IPS-20b (cell line): ENCODE results near the gene BTBD18.

Experiments used
- H3K27ac ChIP-seq: one replicate; pipeline ENCODE4 v1.5.1; 2013; ENCODE audit warnings: low read length
- H3K27me3 ChIP-seq: 2 replicates; pipeline ENCODE4 v1.6.1; 2013; ENCODE audit warnings: mild to moderate bottlenecking, low read length, inconsistent platforms; ENCODE audit not compliant: insufficient read depth
- H3K36me3 ChIP-seq: 2 replicates; pipeline ENCODE4 v1.6.1; 2013; ENCODE audit warnings: low read depth, mild to moderate bottlenecking, inconsistent platforms, low read length, moderate library complexity; ENCODE audit not compliant: insufficient read depth
- H3K4me1 ChIP-seq: 2 replicates; pipeline ENCODE4 v1.6.1; 2013; ENCODE audit warnings: mild to moderate bottlenecking, control low read depth, inconsistent platforms, low read length, moderate library complexity; ENCODE audit not compliant: insufficient read depth
- H3K4me3 ChIP-seq: 2 replicates; pipeline ENCODE4 v1.5.1; 2013; ENCODE audit warnings: mild to moderate bottlenecking, low read length, inconsistent platforms
- H3K9ac ChIP-seq: 2 replicates; pipeline ENCODE4 v1.6.1; 2013; ENCODE audit warnings: low read depth, mild to moderate bottlenecking, inconsistent platforms, low read length, moderate library complexity
- H3K9me3 ChIP-seq: 2 replicates; pipeline ENCODE4 v1.6.1; 2013; ENCODE audit warnings: mild to moderate bottlenecking, low read depth, low read length, inconsistent platforms; ENCODE audit not compliant: insufficient read depth

The BTBD18 gene

DNA sequence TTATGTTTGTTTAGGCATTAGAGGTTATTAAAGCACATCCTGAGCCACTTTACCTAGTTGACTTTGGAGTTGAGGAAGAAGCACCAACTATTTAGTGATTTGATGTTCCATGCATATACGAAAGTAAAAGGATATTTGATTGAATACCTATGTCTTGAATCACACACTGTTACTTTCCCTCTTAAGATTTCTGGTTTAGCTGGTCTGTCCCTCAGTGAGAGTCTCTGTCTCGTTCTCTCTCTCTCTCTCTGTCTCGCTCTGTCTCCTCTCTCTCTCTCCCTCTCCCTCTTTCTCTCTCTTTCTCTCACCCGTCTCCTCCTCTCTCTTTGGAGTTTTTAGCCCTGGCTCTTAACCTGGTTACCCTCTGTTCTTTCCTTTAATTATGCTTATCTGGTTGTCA is 20.9 kb upstream of the BTBD18 start:
- Histone ChIP-seq H3K9me3 (no peaks in the 10 kb centered on the region), H3K36me3 (no peaks in the 10 kb centered on the region), H3K27me3 (no peaks in the 10 kb centered on the region), H3K4me1 (peaks cover 34% of the 10 kb centered on the region), H3K4me3 (no peak overlapping the region), H3K27ac (no peak overlapping the region), H3K9ac (no peak overlapping the region)

DNA sequence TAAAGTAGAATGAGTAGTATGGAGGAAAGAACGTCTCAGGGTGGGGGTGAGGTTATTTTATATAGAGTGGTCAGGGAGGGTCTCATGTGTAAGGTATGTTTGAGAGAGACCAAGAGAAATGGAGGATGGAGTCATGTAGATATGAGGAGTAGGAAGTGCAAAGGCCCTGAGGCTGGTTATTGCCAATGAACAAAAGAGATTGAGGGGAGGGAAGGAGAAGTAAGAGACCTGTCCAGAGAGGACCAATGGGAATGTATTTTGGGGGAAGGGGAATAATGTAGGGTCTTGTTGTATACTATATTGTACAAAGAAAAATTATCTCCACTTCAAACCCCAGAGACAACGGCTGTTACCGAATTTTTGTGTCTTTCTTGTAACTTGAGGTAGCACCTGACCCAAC is 19.7 kb upstream of the BTBD18 start:
- no peak overlapping the region for H3K4me3 ChIP-seq
- H3K4me1 ChIP-seq = peaks cover 24% of the 10 kb centered on the region
- H3K9ac ChIP-seq = no peak overlapping the region
- H3K36me3 ChIP-seq = no peaks in the 10 kb centered on the region
- no peak overlapping the region for H3K27ac ChIP-seq
- H3K9me3 ChIP-seq = no peaks in the 10 kb centered on the region
- H3K27me3 ChIP-seq = no peaks in the 10 kb centered on the region

DNA sequence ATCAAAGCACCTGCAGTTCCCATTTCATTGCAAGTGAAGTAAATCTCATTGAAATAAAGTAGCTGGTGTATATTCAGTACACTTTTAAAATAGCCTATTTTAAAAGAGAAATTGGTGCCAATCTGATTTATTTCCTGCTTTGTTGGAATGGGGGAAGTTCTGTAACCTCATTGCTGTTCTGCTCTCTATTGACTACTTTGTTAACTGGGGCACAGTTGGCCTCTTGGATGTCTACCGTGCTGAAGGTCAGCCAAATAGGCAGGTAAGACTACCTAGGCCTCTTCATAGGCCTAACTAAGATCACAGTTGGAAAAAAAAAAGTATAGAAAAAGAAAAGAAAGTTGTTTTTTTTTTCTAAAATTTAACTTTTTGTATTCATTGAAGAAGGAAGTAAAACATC is 19.2 kb upstream of the BTBD18 start:
- H3K4me3 ChIP-seq = no peak overlapping the region
- no peaks in the 10 kb centered on the region for H3K36me3 ChIP-seq
- no peak overlapping the region for H3K27ac ChIP-seq
- H3K9ac ChIP-seq = no peak overlapping the region
- H3K27me3 ChIP-seq = no peaks in the 10 kb centered on the region
- H3K9me3 ChIP-seq = no peaks in the 10 kb centered on the region
- peaks cover 22% of the 10 kb centered on the region for H3K4me1 ChIP-seq

DNA sequence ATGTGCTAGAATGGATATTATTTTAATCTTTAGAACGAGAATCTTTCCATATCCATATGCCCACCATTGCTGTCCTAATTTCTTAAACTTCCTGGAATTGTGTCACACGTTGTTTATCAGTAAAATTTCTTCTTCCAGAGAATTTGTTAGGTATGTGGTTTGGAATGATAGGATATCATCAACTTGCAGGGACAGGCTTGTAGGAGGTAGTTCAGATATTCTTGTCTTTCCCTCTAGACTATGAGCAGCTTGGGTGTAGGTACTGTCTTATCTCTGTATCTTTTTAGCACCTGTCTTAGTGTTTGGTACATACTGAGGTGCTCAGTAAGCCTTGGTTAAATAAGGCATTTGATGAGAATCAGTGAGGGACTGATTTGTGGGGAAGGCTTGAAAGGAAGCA is 13.4 kb upstream of the BTBD18 start:
- Histone ChIP-seq H3K36me3 (no peaks in the 10 kb centered on the region), H3K9ac (peak overlapping the region; percentile 98; the same call in 1 of the 2 replicates), H3K4me3 (peak overlapping the region; percentile 91), H3K4me1 (peaks cover 19% of the 10 kb centered on the region; the same call in 1 of the 2 replicates), H3K9me3 (no peaks in the 10 kb centered on the region), H3K27ac (no peak overlapping the region), H3K27me3 (no peaks in the 10 kb centered on the region)

DNA sequence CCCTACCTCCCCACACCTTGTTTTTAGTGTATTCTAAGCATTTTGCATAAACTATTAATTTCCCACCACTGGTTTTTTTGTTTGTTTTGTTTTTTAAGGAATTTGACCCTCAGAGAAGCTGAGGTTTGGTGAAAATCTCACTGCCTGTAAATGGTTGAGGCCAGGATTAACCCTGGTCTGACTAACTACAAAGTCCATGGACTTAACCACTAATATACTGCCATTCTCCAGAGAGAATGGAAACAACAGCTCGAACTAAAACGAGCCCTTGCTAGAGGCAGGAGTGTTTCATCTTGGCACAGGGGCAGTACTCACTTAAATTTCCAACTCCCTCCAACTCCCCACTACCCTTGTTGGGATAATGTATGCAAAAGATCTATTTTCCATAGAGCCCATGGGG is 12.9 kb upstream of the BTBD18 start:
- no peak overlapping the region for H3K27ac ChIP-seq

DNA sequence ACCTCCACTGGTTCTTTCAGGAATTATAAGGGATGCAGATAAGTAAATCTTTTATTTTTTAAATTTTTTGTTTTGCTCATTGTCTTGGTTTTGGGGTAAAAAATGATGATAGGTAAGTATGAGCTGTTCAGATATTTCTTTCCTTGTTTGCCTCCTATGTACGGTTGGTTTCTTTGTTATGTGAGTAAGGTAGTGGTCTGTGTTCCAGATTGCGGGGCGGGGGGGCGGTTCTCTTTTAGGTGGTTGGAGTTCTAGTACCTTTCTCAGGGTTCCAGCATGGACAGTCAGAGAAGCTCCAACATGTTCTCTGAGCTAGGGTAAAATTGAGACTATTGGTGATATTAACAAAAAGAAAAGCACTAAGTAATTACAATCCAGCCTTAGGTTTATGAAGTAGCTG is 12.4 kb upstream of the BTBD18 start:
- Histone ChIP-seq H3K36me3 (no peaks in the 10 kb centered on the region), H3K27me3 (no peaks in the 10 kb centered on the region), H3K9me3 (no peaks in the 10 kb centered on the region), H3K4me3 (peak overlapping the region; percentile 91), H3K27ac (no peak overlapping the region), H3K9ac (peak overlapping the region; percentile 98), H3K4me1 (peaks cover 19% of the 10 kb centered on the region; the same call in 1 of the 2 replicates)

More for the DNA sequence above, 12.9 kb upstream of the BTBD18 start:
- no peaks in the 10 kb centered on the region for H3K36me3 ChIP-seq
- H3K4me3 ChIP-seq = peak overlapping the region; percentile 91
- peaks cover 19% of the 10 kb centered on the region; the same call in 1 of the 2 replicates for H3K4me1 ChIP-seq
- H3K9ac ChIP-seq = peak overlapping the region; percentile 98; the same call in 1 of the 2 replicates
- H3K9me3 ChIP-seq = no peaks in the 10 kb centered on the region
- no peaks in the 10 kb centered on the region for H3K27me3 ChIP-seq

DNA sequence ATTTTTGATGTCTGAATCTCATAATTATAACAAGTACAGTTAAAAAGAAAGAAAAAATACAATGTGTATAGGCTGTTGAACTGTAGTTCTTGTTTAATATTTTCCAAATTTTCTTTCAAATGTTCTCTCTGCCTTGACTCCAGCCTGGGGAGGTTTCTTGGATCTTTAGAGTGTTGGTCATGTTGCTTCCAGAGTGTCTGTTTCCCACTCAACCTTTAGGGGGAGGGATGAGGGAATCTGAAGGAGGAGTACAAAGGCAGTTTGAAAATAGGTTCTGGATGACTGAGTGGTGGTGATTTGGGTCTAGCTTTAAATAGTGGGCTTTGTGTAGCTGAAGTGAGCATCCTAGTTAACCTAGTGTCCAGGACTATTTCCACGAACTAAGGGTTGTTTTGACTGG is 11.9 kb upstream of the BTBD18 start:
- H3K9ac ChIP-seq = peak overlapping the region; percentile 98
- no peaks in the 10 kb centered on the region for H3K9me3 ChIP-seq
- H3K4me1 ChIP-seq = peaks cover 19% of the 10 kb centered on the region; the same call in 1 of the 2 replicates
- H3K4me3 ChIP-seq = peak overlapping the region; percentile 91
- H3K27me3 ChIP-seq = no peaks in the 10 kb centered on the region
- no peak overlapping the region for H3K27ac ChIP-seq
- no peaks in the 10 kb centered on the region for H3K36me3 ChIP-seq

DNA sequence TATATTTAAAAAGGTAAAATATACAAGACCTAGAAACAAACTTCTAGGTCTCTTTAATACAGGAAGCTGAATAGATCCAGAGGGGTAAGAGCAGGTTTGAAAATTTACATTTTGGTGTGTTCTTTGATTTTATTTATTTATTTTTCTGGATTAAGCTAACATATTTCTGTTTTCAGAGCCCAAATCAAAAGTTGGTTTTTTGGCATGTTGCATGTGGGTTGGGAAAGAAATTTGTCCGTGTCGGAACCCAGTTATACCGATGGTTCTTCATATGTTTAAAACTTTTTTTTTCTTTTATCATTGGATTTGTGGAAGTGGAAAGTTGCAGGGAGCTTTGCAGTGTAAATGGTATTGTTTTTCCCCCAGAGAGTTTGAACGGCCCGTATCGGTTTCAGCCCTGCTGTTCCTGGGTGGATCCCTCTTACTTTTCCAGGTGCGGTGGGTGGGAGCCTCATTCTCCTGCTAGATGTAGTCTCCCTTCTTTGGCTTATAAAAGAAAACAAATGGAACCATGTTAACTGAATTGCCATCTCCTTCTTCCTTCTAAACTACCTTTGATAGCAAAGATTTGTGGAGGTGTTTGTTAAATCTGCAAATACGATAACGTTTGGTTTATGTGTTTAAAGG is 10.7 kb upstream of the BTBD18 start:
- peak overlapping the region; percentile 91 for H3K4me3 ChIP-seq
- H3K36me3 ChIP-seq = no peaks in the 10 kb centered on the region
- H3K9ac ChIP-seq = peak overlapping the region; percentile 98
- peak overlapping the region; percentile 92 for H3K27ac ChIP-seq
- H3K4me1 ChIP-seq = peaks cover 19% of the 10 kb centered on the region; the same call in 1 of the 2 replicates
- no peaks in the 10 kb centered on the region for H3K27me3 ChIP-seq
- no peaks in the 10 kb centered on the region for H3K9me3 ChIP-seq

DNA sequence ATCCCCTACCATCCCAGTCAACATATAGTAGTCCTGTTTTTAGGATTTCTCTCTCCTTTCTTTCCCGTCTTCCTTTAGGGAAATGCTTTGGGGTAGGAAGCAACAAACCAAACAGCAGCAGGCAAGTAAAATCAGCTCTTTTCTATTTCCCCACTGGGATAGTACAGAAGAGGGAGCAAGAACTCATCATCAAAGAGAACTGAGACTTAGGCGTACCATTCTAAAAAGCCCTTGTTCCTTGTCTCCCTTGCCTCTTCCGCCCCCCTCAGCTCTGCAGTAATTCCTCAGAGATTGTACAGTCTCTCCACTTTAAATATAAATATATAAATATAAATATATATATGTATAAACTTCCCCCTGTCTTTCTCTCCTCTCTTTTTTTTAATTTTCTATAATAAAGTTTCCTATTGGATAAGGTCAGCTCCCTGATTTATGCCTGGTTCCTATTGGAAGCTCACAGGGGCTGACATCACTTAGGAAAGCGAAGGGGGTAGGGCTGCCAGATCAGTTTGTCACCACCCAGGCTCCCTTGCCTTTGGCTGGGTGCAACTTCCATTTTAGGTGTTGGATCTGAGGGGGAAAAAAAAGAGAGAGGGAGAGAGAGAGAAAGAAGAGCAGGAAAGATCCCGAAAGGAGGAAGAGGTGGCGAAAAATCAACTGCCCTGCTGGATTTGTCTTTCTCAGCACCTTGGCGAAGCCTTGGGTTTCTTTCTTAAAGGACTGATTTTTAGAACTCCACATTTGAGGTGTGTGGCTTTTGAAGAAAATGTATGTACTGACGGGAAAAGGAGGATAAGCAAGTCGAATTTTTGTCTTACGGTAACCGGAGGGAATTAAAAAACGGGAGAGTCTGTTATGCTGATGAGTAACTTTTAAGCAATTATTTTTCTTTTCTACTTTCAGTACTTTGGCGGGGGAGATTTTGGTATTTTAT is 9.9 kb upstream of the BTBD18 start, which contains the start of gene CTNND1:
CTNND1 (plus strand) TSS at position 502 of the 934 bp plus-strand sequence. CDS start 29,677 bp downstream, outside the sequence.
- Histone ChIP-seq H3K27me3 (no peaks in the 10 kb centered on the region), H3K27ac (peak within 1 kb of the TSS; percentile 92), H3K36me3 (no peaks in the 10 kb centered on the region), H3K9ac (peak within 1 kb of the TSS; percentile 98), H3K9me3 (no peaks in the 10 kb centered on the region), H3K4me1 (peaks cover 19% of the 10 kb centered on the region; the same call in 1 of the 2 replicates), H3K4me3 (peak within 1 kb of the TSS; percentile 91)

DNA sequence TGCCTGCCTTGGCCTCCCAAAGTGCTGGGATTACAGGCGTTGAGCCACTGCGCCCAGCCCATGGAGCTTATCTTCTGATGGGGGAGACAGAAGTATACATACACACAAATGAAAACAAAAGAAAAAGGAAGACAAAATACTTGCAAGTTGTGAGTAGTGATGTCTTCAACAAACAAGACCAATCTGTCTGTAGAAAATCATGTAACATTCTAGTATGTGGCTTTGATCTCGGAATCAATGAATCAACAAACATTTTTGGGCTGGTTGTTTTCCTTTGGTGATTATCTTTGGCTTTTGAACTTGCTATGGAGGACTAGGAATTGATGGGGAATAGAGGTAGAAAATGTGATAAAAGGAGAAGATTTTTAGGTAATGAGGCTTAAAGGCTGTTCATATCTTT is 6.6 kb upstream of the BTBD18 start:
- no peaks in the 10 kb centered on the region for H3K27me3 ChIP-seq
- no peak overlapping the region for H3K4me3 ChIP-seq
- H3K9me3 ChIP-seq = no peaks in the 10 kb centered on the region
- H3K9ac ChIP-seq = no peak overlapping the region
- H3K27ac ChIP-seq = no peak overlapping the region
- no peaks in the 10 kb centered on the region for H3K36me3 ChIP-seq
- H3K4me1 ChIP-seq = peaks cover 2% of the 10 kb centered on the region; the same call in 1 of the 2 replicates

DNA sequence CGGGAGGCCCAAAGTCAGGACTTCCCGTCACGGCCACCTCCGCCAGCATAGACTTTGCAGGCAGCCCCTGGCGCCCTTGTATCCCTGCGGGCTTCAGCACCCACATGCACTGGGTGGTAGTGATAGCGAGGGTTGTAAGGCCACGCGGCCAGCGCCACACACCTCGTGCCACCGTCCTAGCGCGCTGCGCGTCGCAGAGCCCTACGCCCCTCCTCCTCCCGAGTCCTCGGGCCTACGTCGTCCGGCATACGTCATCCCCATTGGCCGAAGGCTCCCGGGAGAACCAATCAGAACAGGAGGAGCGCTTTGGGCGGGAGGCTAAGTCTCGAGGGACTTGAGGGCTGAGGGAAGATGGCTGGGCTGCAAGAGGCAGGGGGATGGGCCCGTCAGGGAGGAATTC is 1.3 kb upstream of the BTBD18 start:
- H3K4me1 ChIP-seq = no peaks in the 10 kb centered on the region
- H3K36me3 ChIP-seq = no peaks in the 10 kb centered on the region
- H3K4me3 ChIP-seq = no peak overlapping the region
- no peaks in the 10 kb centered on the region for H3K27me3 ChIP-seq
- H3K9me3 ChIP-seq = no peaks in the 10 kb centered on the region
- no peak overlapping the region for H3K9ac ChIP-seq
- H3K27ac ChIP-seq = no peak overlapping the region
